Activated gamma-delta T cell (primary cell): ENCODE measurements around the gene TNNC2.
"Not testable (repeated sequence)": the region's sequence is repeated elsewhere in the genome, so short reads cannot be mapped to it uniquely, and the experiment has no call there.

Experiments
- DNase-seq: peaks from one replicate; lab custom pipeline; 2025; lab: John Stamatoyannopoulos, UW
- total RNA-seq, 2 donors: gene quantifications; one replicate each; lab custom pipeline; 2026; lab: John Stamatoyannopoulos, UW

Gene TNNC2
- total RNA-seq, result 0.05 to 0.35 reads per million in 2 donors

DNA sequence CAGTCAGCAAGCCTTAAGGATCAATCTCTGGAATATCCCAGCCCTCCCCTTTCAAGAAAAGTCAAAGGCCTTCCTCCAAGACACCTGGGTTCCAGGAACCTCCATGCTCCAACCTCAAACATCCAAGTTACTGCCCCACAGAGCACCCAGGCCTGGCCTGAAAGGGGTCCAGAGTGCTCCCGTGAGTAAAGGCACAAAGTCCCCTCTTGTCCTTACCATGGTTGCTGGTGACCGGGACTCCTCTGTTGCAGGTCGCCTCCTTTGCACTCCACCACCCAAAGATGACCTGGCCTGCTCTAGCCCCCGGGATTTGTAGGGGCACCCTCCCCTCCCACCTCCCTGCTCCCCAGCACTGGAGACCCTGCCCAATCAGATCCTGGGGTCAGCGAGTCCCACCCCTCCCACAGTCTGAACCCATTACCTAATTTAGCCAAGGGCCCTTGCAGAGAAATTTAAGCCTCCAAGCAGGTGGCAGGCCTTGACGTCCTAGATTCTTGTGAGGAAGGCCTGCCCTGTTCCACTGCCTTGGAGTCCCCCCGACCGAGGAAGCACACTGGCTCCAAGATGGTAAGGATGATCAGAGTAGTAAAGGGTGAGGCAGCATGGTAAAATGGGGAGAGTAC is at the start of gene TNNC2:
Gene TNNC2 (minus strand): TSS at position 283 of the 623 bp plus-strand sequence. CDS start 64 bp downstream, at position 219.
- no peak for DNase-seq

DNA sequence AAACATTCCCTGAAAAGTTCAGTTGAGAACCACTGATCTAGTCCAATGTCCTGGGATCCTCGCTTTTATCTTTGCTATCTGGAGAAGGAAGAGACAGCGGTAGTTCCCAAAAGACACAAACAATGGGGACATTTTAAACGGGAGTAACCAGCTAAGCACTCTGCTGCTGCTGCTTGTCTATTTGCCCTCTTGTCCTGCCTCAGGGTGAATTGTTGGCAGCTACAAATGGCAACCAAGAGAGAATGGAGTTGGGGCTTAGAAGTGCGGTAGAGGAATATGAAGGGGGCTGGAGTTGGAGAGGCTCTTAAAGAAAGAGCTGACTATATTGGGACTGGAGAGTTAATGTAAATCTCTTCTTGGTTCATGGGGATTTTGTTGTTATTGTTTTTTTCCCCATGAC is 47.5 kb upstream of the TNNC2 start:
- DNase-seq, result no peak

DNA sequence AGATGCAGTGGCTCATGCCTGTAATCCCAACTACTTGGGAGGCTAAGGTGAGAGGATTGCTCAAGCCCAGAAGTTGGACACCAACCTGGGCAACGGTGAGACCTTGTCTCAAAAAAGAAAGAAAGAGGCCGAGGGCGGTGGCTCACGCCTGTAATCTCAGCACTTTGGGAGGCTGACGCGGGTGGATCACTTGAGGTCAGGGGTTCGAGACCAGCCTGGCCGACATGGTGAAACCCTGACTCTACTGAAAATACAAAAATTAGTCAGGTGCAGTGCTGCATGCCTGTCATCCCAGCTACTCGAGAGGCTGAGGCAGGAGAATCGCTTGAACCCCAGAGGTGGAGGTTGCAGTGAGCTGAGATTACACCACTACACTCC is 47.0 kb upstream of the TNNC2 start:
- not testable (repeated sequence) for DNase-seq

DNA sequence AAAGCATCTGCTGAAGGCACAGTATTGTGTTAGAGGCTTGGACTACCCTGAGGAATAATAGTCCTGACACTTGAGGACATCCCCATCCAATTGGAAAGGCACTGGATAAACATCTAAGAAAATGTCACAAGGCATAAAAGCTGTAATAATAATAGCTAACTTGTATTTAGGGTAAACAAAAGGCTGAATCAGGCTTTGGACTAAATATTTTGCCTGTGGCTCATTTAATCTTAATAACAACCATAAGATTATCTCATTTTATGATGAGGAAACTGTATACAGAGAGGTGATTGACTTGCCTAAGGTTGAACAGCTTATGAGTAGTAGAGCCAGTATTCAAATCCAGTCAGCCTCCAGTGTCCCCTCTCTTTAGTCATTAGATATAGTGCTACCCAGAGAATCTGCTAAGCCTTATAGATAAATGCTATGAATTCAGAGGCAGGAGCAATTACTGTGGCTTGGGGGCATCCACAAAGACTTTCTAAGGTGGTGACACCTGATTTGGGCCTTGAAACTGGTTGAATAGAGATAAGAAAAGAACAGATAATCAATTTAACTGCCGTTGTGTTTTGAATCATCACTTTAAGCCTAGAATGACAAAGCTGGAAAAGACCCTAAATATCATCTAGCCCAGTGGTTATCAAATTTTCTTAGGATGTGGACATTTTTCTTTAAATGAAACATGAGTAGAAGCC is 46.4 kb upstream of the TNNC2 start:
- no peak for DNase-seq

DNA sequence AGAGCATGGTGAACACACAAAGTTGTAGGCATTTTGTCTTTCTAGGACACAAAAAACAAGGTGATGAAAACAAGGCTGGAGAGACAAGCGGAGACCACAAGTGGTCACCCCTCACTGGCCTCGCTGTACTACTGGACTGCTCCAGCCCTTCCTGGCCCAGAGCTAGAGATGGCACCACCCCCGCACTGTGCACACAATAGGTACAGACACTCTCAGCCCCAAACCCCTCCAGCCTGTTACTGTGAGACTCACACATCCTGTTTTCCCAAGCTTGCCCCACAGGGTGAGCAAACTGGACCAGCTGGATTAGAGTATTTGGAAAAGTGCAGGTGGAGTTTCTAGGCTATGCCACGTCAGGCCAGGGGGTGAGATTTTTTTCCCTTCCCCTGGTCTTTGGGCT is 45.5 kb upstream of the TNNC2 start:
- DNase-seq, result no peak

DNA sequence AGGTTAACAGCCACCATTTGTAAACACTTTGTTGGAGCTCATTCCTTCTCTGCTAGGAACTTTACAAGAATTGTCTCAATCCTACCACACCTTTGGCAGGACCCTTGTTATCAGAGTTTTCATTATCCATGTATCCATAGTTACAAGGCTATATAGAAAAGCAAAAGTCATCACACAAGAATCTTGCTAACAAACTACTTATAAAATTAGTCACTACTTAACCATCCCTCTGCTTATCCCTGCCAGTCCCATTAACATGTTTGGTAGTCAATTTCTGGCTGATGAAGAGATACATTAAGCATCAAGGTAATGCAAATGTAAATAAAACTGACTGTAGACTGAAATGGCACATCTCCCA is 40.7 kb upstream of the TNNC2 start:
- no peak for DNase-seq

DNA sequence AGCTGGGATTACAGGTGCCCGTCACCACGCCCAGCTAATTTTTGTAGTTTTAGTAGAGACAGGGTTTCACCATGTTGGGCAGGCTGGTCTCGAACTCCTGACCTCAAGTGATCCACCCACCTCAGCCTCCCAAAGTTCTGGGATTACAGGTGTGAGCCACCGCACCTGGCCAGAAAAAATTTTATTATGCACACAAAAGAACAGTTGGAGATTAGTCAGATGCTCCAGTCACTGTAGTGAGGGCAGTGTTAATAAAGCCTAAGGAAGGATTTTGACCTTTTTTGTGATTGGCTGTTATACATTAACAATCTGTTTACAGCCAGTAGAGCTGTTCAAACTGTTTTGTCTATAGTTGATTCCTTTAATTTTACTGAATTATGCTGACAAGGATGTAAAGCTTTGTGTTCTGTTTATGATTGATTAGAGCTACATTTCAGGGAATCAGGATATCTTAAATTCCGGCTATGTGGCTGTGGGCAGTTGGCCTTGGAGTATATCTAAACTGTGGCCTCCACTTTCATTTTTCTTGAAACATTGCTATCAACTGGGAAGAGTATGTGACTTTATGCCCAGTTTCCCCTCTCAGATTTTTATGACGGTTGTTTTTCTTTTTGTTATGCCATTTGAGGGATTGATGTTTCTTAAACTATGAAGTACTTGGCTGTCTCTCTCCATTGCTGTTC is 40.2 kb upstream of the TNNC2 start:
- no peak for DNase-seq

DNA sequence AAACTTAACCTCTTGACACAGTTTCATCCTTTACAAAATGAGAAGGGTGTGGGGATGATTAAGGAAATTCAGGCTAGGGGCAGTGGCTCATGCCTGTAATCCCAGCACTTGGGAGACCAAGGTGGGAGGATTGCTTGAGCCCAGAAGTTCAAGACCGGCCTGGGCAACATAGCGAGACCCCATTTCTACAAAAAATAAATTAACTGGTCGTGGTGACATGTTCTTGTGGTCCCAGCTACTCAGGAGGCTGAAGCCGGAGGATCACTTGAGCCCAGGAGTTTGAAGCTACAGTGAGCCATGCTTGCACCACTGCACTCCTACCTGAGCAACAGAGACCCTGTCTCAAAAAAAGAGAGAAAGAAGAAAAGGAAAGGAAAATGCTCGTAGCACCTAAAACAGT is 39.3 kb upstream of the TNNC2 start:
- no peak for DNase-seq

DNA sequence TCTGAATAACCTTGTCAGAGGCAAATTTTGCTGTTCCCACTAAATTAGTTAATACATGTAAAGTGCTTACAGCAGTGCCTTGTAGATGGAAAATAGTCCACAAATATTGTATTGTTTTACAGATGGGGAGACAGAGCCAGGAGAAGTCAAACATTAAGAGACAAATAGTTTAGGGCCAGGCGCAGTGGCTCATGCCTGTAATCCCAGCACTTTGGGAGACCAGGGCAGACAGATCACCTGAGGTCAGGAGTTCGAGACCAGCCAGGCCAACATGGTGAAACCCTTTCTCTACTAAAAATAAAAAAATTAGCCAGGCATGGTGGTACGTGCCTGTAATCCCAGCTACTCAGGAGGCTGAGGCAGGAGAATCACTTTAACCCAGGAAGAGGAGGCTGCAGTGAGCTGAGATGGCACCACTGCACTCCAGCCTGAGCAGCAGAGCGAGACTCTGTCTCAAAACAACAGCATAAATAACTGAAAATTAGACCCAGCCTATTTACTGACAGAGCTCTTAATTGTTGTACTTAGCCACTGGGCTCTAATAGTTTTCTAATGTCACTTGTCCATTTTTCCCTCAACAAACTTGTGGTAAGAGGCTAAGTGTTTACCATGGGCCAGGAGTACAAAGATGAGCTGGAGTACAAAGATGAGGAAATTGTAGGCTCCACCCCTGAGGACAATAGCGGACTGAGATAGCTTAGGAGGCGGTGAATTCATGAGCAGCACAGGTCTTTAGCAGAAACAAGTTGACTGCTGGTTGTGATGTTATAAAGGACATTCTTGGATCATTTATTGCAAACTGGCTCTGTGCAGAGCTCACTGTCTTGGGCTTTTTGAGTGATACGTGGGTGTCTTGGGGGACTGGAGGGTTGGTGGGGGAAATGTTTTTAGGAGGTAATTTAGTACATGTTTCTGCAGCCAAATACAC is 36.7 kb upstream of the TNNC2 start:
- DNase-seq, result no peak

DNA sequence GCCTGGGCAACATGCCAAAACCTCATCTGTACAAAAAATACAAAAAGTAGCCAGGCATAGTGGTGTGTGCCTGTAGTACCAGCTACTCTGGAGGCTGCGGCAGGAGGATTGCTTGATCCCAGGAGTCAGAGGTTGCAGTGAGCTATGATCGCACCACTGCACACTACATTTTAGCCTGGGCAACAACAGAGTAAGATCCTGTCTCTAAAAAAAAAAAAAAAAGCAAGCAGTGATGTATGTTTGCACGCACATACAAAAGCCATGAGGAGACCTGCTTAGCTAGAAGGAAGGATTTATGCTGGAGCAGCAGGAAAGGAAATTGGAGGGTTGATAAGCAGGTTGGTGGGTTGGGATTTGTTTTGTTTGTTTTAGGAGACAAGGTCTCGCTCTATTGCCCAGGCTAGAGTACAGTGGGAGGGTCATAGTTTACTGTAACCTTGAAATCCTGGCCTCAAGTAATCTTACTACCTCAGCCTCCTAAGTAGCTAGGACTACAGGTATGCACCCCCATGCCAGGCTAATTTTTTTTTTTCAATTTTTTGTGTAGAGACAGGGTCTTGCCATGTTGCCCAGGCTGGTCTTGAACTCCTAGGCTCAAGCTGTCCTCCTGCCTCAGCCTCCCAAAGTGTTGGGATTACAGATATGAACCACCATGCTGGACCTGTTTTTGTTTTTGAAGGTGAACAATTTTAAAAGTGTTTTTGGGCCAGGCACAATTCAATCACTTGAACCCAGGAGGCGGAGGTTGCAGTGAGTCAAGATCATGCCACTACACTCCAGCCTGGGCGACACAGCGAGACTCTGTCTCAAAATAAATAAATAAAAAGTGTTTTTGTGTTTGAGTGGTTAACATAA is 34.3 kb upstream of the TNNC2 start:
- DNase-seq, result no peak

DNA sequence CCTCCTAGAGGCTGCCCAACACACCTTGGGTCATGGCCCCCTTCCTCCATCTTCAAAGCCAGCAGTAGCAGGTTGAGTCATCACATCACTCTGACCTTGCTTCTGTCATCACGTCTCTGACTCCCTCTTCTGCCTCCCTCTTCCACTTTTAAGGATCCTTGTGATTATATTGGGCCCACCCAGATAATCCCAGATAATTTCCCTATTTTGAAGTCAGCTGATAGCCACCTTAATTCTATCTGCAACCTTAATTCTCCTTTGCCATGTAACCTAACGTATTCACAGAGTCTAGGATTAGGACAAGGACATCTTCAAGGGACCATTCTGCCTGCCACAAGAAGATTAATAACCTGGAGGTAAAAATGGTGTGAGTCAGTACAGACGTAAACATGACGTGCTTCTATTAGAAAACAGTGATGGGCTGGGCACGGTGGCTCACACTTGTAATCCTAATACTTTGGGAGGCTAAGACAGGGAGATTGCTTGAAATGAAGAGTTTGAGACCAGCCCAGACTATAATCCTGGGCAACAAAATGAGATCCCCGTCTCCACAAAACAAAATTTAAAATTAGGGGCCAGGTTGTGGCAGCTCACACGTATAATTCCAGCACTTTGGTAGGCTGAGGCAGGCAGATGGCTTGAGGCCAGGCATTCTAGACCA is 33.6 kb upstream of the TNNC2 start:
- no peak for DNase-seq

DNA sequence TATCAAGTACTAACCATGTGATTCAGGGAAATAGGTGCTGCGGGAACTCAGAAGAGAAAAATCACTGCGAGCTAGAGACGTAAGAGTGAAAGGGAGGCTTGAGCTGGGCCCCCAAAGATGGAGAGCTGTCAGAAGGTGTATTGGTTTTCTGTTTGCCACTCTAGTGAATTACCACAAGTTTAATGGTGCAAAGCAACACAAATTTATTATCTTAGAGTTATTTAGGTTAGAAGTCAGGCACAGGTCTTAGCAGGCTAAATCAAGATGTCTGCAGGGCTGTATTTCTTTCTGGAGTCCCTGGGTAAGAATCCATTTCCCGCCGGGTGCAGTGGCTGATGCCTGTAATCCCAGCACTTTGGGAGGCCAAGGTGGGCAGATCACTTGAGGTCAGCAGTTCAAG is 32.8 kb upstream of the TNNC2 start:
- no peak for DNase-seq

DNA sequence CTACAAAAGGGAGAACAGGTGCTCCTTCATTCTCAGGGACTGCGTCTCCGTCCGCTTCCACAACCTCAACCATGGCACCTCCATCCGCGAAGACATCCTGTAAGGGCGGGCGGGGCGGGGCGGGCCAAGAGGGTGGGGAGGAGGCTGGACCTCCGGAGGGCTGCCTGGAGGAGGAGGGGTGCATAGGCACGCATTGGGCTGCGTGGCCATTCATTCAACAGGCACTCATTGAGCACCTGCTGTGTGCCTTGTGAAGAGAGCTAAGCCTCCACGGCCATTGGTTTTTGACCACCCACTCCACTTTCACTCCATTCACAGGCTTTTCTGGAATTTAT is 30.7 kb upstream of the TNNC2 start:
- no peak for DNase-seq

DNA sequence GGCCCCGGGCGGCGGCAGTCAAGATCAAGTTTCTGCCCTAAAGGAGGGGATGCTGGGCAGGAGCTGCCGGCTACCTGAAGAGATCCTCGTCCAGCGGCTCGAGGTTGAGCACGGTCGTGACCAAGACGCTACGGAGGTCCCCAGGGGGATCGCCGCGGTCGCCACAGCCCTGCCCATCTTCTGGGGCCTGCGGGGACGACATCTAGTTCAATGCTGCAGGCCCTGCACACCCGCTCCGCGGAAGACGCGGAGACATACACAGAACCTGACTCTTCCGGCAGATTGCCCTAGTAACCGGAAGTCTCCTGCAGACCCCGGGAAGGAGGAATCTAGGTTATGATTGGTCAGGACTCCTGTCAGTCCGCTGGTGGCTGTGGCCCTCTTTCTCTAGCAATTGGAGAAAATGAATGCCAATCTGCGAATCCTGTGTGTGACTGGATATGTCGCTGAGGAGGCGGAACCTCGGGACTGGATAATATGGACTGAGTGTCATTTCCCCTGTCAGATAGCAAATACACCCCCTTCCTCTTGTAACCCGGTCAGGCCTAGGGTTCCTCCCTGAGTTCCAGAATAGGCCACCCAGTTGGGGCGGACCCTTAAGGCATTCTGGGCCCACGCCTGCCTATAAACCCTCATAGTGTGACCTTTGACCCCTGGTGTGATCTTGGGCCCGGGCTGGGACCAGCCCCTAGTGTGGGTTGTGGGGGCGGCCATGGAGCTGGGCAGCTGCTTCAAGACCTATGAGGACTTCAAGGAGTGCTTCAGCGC is 30.2 kb upstream of the TNNC2 start, which contains the start of the genes ACOT8 and ZSWIM3:
Gene ACOT8 (minus strand): TSS at position 279 of the 768 bp plus-strand sequence. CDS start 77 bp downstream, at position 202.
Gene ZSWIM3 (plus strand): TSS at position 501 of the 768 bp plus-strand sequence. CDS start 212 bp downstream, at position 713.
- DNase-seq, result no peak

DNA sequence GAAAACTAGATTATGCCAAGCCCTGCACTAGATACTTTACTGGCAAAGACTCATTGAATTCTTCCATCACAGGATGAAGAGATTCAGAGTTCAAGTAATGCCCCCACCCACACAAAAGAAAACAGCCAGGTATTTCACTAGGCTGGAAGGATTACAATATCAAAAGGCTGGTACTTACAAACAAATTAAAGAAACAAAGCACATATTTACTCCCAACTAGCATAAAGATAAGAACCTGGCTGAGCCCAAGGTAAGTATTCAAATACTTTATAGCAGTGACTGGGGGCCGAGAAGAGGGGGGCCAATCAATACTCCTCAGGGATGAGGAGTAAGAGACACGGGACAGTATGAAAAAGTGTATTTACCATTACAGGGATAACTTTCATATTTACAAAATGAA is 26.4 kb upstream of the TNNC2 start:
- no peak for DNase-seq

DNA sequence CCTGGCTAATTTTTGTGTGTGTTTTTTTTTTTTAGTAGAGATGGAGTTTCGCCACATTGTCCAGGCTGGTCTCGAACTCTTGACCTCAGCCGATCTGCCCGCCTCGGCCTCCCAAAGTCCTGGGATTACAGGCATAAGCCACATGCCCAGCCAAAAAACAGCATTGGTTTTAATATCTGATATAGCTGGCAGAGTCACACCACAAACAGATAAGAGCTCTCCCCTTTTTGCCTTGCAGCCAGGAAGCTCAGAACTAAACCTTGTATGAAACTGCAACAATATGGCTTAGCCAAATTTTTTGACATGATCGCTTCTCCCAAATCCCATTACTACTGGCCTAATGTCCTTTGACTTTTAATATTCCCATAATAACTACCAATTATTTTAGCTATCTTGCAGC is 25.2 kb upstream of the TNNC2 start:
- no peak for DNase-seq

DNA sequence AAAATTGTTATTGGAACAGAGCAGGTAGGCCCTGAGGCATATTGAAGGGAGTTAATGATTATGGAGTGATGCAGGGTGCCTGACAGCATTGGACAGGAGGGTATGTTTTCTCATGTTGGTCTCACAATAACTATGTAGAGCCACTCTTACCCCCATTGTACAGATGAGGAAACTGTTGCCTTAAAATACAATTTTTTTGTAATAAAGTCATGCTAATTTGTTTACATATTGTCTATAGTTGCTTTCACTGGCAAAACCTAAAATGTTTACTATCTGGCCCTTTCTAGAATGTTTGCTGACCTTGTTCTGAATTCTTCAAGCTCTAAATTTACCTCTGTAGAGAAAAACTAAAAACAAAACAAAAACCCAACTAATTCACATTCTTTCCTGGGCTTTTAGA is 24.4 kb upstream of the TNNC2 start:
- no peak for DNase-seq

DNA sequence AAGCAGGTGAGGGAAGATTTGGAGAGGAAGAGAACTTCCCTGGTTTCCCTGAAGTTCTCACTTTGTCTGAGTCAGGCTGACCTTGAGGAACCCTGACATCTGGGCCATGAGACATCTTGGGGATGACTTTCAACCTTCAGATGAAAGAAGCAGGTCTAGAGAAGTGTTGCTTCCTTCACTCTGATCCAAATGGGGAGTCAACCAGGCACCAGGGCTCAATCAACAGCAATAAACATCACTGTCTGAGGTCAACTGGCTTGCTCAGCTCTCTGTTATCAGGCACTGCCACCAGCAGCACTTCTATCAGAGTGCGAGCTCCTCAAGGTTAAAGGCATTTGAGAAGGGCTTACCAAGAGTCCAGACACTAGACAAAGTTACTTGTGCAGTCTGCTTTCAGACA is 23.8 kb upstream of the TNNC2 start:
- no peak for DNase-seq

DNA sequence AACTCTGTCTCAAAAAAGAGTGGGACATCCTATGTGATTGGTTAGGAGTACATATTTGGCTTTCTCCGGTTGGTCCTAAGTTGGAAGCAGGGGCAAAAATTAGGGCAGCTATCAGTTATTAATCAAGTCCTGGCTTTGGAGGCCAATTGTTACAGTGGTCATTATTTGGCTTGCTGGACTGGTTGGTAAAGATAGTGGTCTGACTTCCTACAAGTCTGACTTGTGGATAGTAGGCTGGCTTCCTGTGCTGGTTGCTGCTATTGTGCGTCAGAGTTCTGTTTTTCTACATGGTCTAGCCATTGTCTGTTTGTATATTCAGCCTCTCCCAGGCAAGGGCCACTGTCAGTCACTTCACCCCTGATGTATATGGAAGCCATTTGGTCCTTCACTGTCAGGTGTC is 23.1 kb upstream of the TNNC2 start:
- DNase-seq, result no peak
